Colonic mucosa (tissue), 4 donors: ENCODE data around the gene ATXN1. TPM values are rescaled to one million over a fixed set of nuclear protein-coding genes. Genes with fewer than 3 reads are reported as not detected.

Experiments used
- DNase-seq: peaks from one replicate; pipeline ENCODE4 v3.0.0-alpha.2; 2020
- H3K27ac ChIP-seq: fragments of 200-600 bp; one replicate; pipeline ENCODE4 v1.8.0; 2021
- H3K27me3 ChIP-seq: fragments of 200-600 bp; one replicate; pipeline ENCODE4 v1.8.0; 2021
- H3K36me3 ChIP-seq: fragments of 200-600 bp; one replicate; pipeline ENCODE4 v1.8.0; 2021
- H3K4me1 ChIP-seq: fragments of 200-600 bp; one replicate; pipeline ENCODE4 v1.8.0; 2021; ENCODE audit warnings: mild to moderate bottlenecking
- H3K4me3 ChIP-seq: fragments of 200-600 bp; one replicate; pipeline ENCODE4 v1.8.0; 2021
- H3K9ac ChIP-seq, 2 donors: one replicate each; pipeline ENCODE4 v1.7.0; 2013; ENCODE audit warnings: control low read depth in 2 of 2, low read depth in 2 of 2, low read length in 2 of 2
- H3K9me3 ChIP-seq: fragments of 200-600 bp; one replicate; pipeline ENCODE4 v1.8.0; 2021
- intact Hi-C: fragments of 100-400 bp; cut with DNase I; formaldehyde crosslinking; loops from one replicate; pipeline ENCODE4 v1.14.1; 2022
- total RNA-seq, 2 donors: library from RNA; stranded (reverse); fragmentation: NEBNext Ultra II Directional in 1 of 2; extraction: Animal tissue kit (Norgen Biotek cat#: 25700) in 1 of 2; gene quantifications; one replicate each; pipeline ENCODE4 v1.2.1, GENCODE V29; 2021
- TF ChIP-seq, protein P1 (sequence below): fragments of 200-600 bp; IDR thresholded peaks from one replicate; pipeline ENCODE4 v1.8.0; 2022; ENCODE audit warnings: antibody characterized with exemption, mild to moderate bottlenecking
- donor health status: healthy.
- donor health status: DM: no; HTN: no; CAD: no.
- donor health status: DM: no; HTN: no; CAD: no.

Gene ATXN1
- total RNA-seq, 2 donors from 2014 or later, result 24.5 to 41.9 TPM

- no peak for DNase-seq
- intact Hi-C loops, result no loop called here
- Histone ChIP-seq H3K9ac (no peak overlapping the region), H3K36me3 (no peaks in the 10 kb centered on the region), H3K4me3 (no peak overlapping the region), H3K27me3 (no peaks in the 10 kb centered on the region), H3K4me1 (no peaks in the 10 kb centered on the region), H3K27ac (no peak overlapping the region), H3K9me3 (no peaks in the 10 kb centered on the region)
- TF ChIP-seq, protein P1, sequence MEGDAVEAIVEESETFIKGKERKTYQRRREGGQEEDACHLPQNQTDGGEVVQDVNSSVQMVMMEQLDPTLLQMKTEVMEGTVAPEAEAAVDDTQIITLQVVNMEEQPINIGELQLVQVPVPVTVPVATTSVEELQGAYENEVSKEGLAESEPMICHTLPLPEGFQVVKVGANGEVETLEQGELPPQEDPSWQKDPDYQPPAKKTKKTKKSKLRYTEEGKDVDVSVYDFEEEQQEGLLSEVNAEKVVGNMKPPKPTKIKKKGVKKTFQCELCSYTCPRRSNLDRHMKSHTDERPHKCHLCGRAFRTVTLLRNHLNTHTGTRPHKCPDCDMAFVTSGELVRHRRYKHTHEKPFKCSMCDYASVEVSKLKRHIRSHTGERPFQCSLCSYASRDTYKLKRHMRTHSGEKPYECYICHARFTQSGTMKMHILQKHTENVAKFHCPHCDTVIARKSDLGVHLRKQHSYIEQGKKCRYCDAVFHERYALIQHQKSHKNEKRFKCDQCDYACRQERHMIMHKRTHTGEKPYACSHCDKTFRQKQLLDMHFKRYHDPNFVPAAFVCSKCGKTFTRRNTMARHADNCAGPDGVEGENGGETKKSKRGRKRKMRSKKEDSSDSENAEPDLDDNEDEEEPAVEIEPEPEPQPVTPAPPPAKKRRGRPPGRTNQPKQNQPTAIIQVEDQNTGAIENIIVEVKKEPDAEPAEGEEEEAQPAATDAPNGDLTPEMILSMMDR, result no peak
Observed at GRCh38 chr6:16658348-16659034, 102.8 kb downstream of the ATXN1 start.

DNA sequence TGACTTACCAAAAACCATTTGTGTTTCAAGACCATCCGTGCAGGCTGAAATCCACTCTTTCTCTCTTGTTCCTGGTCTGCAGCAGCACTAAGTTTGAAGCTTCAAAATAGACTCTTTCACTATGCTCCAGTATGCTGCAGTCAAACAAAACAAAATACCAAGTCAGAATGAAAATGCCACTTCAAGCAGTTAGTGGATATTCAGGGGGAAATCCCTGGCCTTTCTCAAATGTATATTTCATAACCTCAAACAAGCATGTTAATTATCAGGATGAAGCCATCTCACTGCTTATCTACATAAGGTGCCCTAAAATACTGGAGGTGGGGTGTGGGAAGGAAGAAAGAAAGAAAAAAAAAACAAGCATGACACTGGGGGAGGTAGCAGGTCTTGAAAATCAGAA is 103.5 kb downstream of the ATXN1 start:
- H3K36me3 ChIP-seq, result no peaks in the 10 kb centered on the region
- H3K9ac ChIP-seq, result no peak overlapping the region
- no peaks in the 10 kb centered on the region for H3K9me3 ChIP-seq
- TF ChIP-seq, protein P1, result no peak
- no peak overlapping the region for H3K27ac ChIP-seq
- H3K4me3 ChIP-seq, result no peak overlapping the region
- intact Hi-C loops, result no loop called here
- no peak for DNase-seq
- H3K4me1 ChIP-seq, result no peaks in the 10 kb centered on the region
- H3K27me3 ChIP-seq, result no peaks in the 10 kb centered on the region

DNA sequence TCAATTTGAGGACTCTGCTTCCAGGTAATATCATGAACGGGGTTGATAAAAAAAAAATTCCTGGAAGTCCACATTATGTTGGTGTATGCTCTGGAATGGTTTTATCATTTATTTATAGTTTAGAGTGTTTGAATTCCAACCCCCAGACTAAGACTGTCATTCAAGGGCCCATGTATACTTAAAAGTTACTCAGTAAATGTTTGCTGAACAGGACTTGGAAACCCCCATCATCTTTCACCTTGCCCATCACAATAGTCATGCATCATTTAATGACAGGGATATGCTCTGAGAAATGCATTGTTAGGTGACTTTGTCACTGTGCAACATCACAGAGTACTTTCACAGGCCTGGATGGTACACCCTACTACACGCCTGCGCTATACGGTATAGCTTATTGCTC is 104.8 kb downstream of the ATXN1 start:
- DNase-seq, result no peak
- no peak overlapping the region for H3K4me3 ChIP-seq
- TF ChIP-seq, protein P1, result no peak

GRCh38 chr6:16654701-16655100 is 106.6 kb downstream of the ATXN1 start:
- no peak for DNase-seq
- H3K9ac ChIP-seq, result no peak overlapping the region
- no peaks in the 10 kb centered on the region for H3K4me1 ChIP-seq
- no peak overlapping the region for H3K27ac ChIP-seq
- no peaks in the 10 kb centered on the region for H3K36me3 ChIP-seq
- H3K9me3 ChIP-seq, result no peaks in the 10 kb centered on the region
- H3K27me3 ChIP-seq, result no peaks in the 10 kb centered on the region
- intact Hi-C loops, result no loop called here
- TF ChIP-seq, protein P1, result no peak
- no peak overlapping the region for H3K4me3 ChIP-seq

More for the DNA sequence above, 104.8 kb downstream of the ATXN1 start:
- Histone ChIP-seq H3K9me3 (no peaks in the 10 kb centered on the region), H3K36me3 (no peaks in the 10 kb centered on the region), H3K9ac (no peak overlapping the region), H3K4me1 (no peaks in the 10 kb centered on the region), H3K27me3 (no peaks in the 10 kb centered on the region), H3K27ac (no peak overlapping the region)
- intact Hi-C loops, result no loop called here

DNA sequence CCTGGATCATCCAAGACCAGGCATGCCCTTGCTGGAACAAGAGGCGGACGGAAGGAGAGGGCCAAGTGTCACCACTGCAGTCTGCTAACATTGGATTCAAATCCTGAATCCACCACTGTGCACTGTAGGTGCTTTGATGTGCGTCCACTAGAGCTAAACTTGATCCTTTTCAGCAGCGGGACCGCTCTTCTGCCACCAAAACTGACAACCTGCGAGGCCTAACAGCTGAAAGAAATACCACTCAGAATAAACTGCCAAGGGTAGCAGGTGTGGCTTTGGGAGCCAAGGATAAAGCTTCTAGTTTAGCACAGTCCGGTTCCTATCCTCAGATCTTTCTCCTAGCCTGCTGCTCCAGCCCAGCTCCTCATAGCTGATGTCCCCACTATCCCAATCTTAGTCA is 108.0 kb downstream of the ATXN1 start:
- no peak for DNase-seq
- H3K36me3 ChIP-seq, result no peaks in the 10 kb centered on the region
- no peak overlapping the region for H3K27ac ChIP-seq
- no peaks in the 10 kb centered on the region for H3K4me1 ChIP-seq
- TF ChIP-seq, protein P1, result no peak
- H3K9ac ChIP-seq, result no peak overlapping the region
- H3K27me3 ChIP-seq, result no peaks in the 10 kb centered on the region
- H3K4me3 ChIP-seq, result no peak overlapping the region
- no peaks in the 10 kb centered on the region for H3K9me3 ChIP-seq
- intact Hi-C loops, result no loop called here
